GM12892 (cell line): ENCODE results near the gene SEC14L2.

Source experiments
- POLR2A ChIP-seq: IDR thresholded peaks from 2 replicates; pipeline ENCODE4 v1.6.1; 2011; ENCODE audit warnings: low read depth, low read length, control low read depth
- POLR2AphosphoS5 ChIP-seq: IDR thresholded peaks from 2 replicates; pipeline ENCODE4 v1.6.1; 2011; ENCODE audit warnings: low read depth, low read length, control low read depth

DNA sequence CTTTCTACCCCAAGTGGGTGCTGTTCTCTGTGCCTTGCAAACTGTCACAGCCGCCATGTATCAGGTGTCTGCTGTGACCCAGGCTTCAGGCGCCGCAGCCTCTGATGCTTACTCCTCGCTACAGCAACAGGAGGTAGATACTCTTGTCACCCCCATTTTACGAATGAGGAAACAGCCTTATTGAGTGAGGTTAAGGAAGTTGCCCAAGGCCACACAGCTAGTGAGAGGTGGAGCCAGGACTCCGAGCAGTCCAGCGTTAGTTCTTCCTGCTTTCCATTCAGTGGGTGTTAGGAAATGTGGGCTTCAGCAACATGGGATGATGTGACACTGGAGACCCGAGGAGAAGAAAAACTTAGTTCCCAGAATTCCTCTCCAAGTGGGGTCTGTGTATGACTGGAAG, 23.9 kb upstream of the SEC14L2 start:
- TF ChIP-seq POLR2A, result no peak
- TF ChIP-seq POLR2AphosphoS5, result no peak
